Measurements from ENCODE around the gene N4BP2L2.

N4BP2L2 gene

GRCh38 chr13:32553720-32554119, 15.1 kb upstream of the N4BP2L2 start:
- H3K27ac ChIP-seq: no peak overlapping the region
- DNase-seq: no peak
- no peak overlapping the region for H3K4me3 ChIP-seq (ENCODE audit: low read depth, low read length)
- no peaks in the 10 kb centered on the region for H3K27me3 ChIP-seq (replicated peaks)
- no peak for TF ChIP-seq CTCF (IDR thresholded peaks at IDR 0.05; ENCODE audit: low read depth, low read length, missing control alignments)
- in situ Hi-C loops (cut with HindIII; ENCODE audit: low pct_ligation_motif_present, low sequenced_read_pairs): no loop called here
- H3K36me3 ChIP-seq (replicated peaks): no peaks in the 10 kb centered on the region

GRCh38 chr13:32549788-32550187, 11.2 kb upstream of the N4BP2L2 start:
- DNase-seq: no peak
- Histone ChIP-seq H3K4me3 (ENCODE audit: low read depth, low read length) (no peak overlapping the region), H3K27me3 (replicated peaks) (no peaks in the 10 kb centered on the region), H3K36me3 (replicated peaks) (no peaks in the 10 kb centered on the region), H3K27ac (no peak overlapping the region)
- TF ChIP-seq CTCF (IDR thresholded peaks at IDR 0.05; ENCODE audit: low read depth, low read length, missing control alignments): no peak
- in situ Hi-C loops (cut with HindIII; ENCODE audit: low pct_ligation_motif_present, low sequenced_read_pairs): no loop called here

GRCh38 chr13:32548837-32549236, 10.2 kb upstream of the N4BP2L2 start:
- peak; percentile 23 for DNase-seq
- no peak overlapping the region for H3K27ac ChIP-seq
- TF ChIP-seq CTCF (IDR thresholded peaks at IDR 0.05; ENCODE audit: low read depth, low read length, missing control alignments): no peak
- in situ Hi-C loops (cut with HindIII; ENCODE audit: low pct_ligation_motif_present, low sequenced_read_pairs): no loop called here
- H3K27me3 ChIP-seq (replicated peaks): no peaks in the 10 kb centered on the region
- H3K36me3 ChIP-seq (replicated peaks): no peaks in the 10 kb centered on the region
- no peak overlapping the region for H3K4me3 ChIP-seq (ENCODE audit: low read depth, low read length)

GRCh38 chr13:32545083-32545482, 6.5 kb upstream of the N4BP2L2 start:
- in situ Hi-C loops (cut with HindIII; ENCODE audit: low pct_ligation_motif_present, low sequenced_read_pairs): no loop called here
- DNase-seq: no peak
- no peaks in the 10 kb centered on the region for H3K27me3 ChIP-seq (replicated peaks)
- no peak for TF ChIP-seq CTCF (IDR thresholded peaks at IDR 0.05; ENCODE audit: low read depth, low read length, missing control alignments)
- no peak overlapping the region for H3K4me3 ChIP-seq (ENCODE audit: low read depth, low read length)
- no peaks in the 10 kb centered on the region for H3K36me3 ChIP-seq (replicated peaks)
- H3K27ac ChIP-seq: no peak overlapping the region

GRCh38 chr13:32542221-32542620, 3.6 kb upstream of the N4BP2L2 start:
- no peak overlapping the region for H3K27ac ChIP-seq
- no peaks in the 10 kb centered on the region for H3K36me3 ChIP-seq (replicated peaks)
- in situ Hi-C loops (cut with HindIII; ENCODE audit: low pct_ligation_motif_present, low sequenced_read_pairs): no loop called here
- H3K4me3 ChIP-seq (ENCODE audit: low read depth, low read length): no peak overlapping the region
- H3K27me3 ChIP-seq (replicated peaks): no peaks in the 10 kb centered on the region
- DNase-seq: no peak
- no peak for TF ChIP-seq CTCF (IDR thresholded peaks at IDR 0.05; ENCODE audit: low read depth, low read length, missing control alignments)

GRCh38 chr13:32538143-32538620, 413 bp downstream of the N4BP2L2 start:
- peak overlapping the region; percentile 95 for H3K4me3 ChIP-seq (ENCODE audit: low read depth, low read length)
- H3K27ac ChIP-seq: peak overlapping the region; percentile 95
- TF ChIP-seq CTCF (IDR thresholded peaks at IDR 0.05; ENCODE audit: low read depth, low read length, missing control alignments): no peak
- H3K27me3 ChIP-seq (replicated peaks): no peaks in the 10 kb centered on the region
- peaks cover 15% of the 10 kb centered on the region for H3K36me3 ChIP-seq (replicated peaks)
- in situ Hi-C loops (cut with HindIII; ENCODE audit: low pct_ligation_motif_present, low sequenced_read_pairs): no loop called here
- DNase-seq: peak; percentile 52

All from brain microvascular endothelial cell (primary cell).